Mesendoderm (in vitro differentiated cells): ENCODE measurements around the gene FGFBP3. TPM values are rescaled to one million over a fixed set of nuclear protein-coding genes. Genes with fewer than 3 reads are reported as not detected.

Experiments
- DNase-seq: peaks from one replicate; pipeline ENCODE4 v3.0.0; 2013
- H2AK5ac ChIP-seq: 2 replicates; pipeline ENCODE4 v1.6.1; 2013; ENCODE audit warnings: low read length, inconsistent platforms
- H2BK120ac ChIP-seq: 2 replicates; pipeline ENCODE4 v1.6.1; 2013; ENCODE audit warnings: low read depth, mild to moderate bottlenecking, low read length, moderate library complexity, mixed read lengths
- H2BK15ac ChIP-seq: replicated peaks from 2 replicates; pipeline ENCODE4 v1.6.1; 2013; ENCODE audit warnings: low read depth, mild to moderate bottlenecking, moderate library complexity
- H2BK5ac ChIP-seq: 2 replicates; pipeline ENCODE4 v1.6.1; 2013; ENCODE audit warnings: low read length, inconsistent platforms
- H3K18ac ChIP-seq: 2 replicates; pipeline ENCODE4 v1.6.1; 2013; ENCODE audit warnings: mild to moderate bottlenecking, low read length, mixed read lengths
- H3K23ac ChIP-seq: one replicate; pipeline ENCODE4 v1.6.1; 2013; ENCODE audit warnings: low read length
- H3K27ac ChIP-seq: 2 replicates; pipeline ENCODE4 v1.5.1; 2013; ENCODE audit warnings: low read depth, mild to moderate bottlenecking, inconsistent platforms, low read length, moderate library complexity
- H3K27me3 ChIP-seq: 2 replicates; pipeline ENCODE4 v1.6.1; 2013; ENCODE audit warnings: low read length, control low read depth, mild to moderate bottlenecking, inconsistent platforms; ENCODE audit not compliant: insufficient read depth, poor library complexity
- H3K36me3 ChIP-seq: 2 replicates; pipeline ENCODE4 v1.6.1; 2013; ENCODE audit warnings: low read length, inconsistent platforms; ENCODE audit not compliant: control insufficient read depth, insufficient read depth
- H3K4ac ChIP-seq: one replicate; pipeline ENCODE4 v1.6.1; 2013; ENCODE audit warnings: low read depth, mild to moderate bottlenecking, low read length, moderate library complexity
- H3K4me1 ChIP-seq: 2 replicates; pipeline ENCODE4 v1.6.1; 2013; ENCODE audit warnings: low read depth, low read length, inconsistent platforms; ENCODE audit not compliant: control insufficient read depth
- H3K4me2 ChIP-seq: 2 replicates; pipeline ENCODE4 v1.6.1; 2013; ENCODE audit warnings: low read length
- H3K4me3 ChIP-seq: 2 replicates; pipeline ENCODE4 v1.5.1; 2013; ENCODE audit warnings: mild to moderate bottlenecking, low read length
- H3K56ac ChIP-seq: one replicate; pipeline ENCODE4 v1.6.1; 2013; ENCODE audit warnings: low read length
- H3K79me1 ChIP-seq: 2 replicates; pipeline ENCODE4 v1.6.1; 2013; ENCODE audit warnings: low read length, inconsistent platforms
- H3K79me2 ChIP-seq: 2 replicates; pipeline ENCODE4 v1.6.1; 2013; ENCODE audit warnings: mild to moderate bottlenecking, low read length; ENCODE audit not compliant: control insufficient read depth, insufficient read depth
- H3K9ac ChIP-seq: 2 replicates; pipeline ENCODE4 v1.6.1; 2013; ENCODE audit warnings: low read length, inconsistent platforms
- H4K5ac ChIP-seq: one replicate; pipeline ENCODE4 v1.6.1; 2013; ENCODE audit warnings: low read length
- H4K8ac ChIP-seq: one replicate; pipeline ENCODE4 v1.6.1; 2013; ENCODE audit warnings: low read depth, mild to moderate bottlenecking, control low read depth, low read length, moderate library complexity
- WGBS: extraction: QIAGEN DNeasy Blood & Tissue Kit; methylation state at CpG from one replicate; pipeline ENCODE4 v1.1.7; 2013; ENCODE audit warnings: low lambda C conversion rate, missing lambda C conversion rate; ENCODE audit not compliant: insufficient coverage; ENCODE audit errors: extremely low coverage; 5-methylcytosine and 5-hydroxymethylcytosine counted together
- polyA plus RNA-seq, 2 experiments: library from polyadenylated mRNA; stranded (reverse); fragments of 200-250 nt; gene quantifications; one replicate each; pipeline ENCODE4 v1.2.3, GENCODE V29; 2013

Gene FGFBP3
- 13.7 TPM for polyA plus RNA-seq (2013, experiment 1 of 2)
- polyA plus RNA-seq (2013, experiment 2 of 2), result 14.5 TPM

- H2AK5ac ChIP-seq, result no peak within 1 kb of the TSS
- H2BK120ac ChIP-seq, result no peak within 1 kb of the TSS
- H3K36me3 ChIP-seq, result no peaks in the 10 kb centered on the region
- H3K79me1 ChIP-seq, result peaks cover 4% of the 10 kb centered on the region
- H3K4me1 ChIP-seq, result peaks cover 2% of the 10 kb centered on the region
- H4K8ac ChIP-seq, result no peak within 1 kb of the TSS
- H3K4ac ChIP-seq, result peak within 1 kb of the TSS; percentile 74
- peak within 1 kb of the TSS; percentile 88 for H3K4me3 ChIP-seq
- no CpG with 5 or more reads among the region's 19 CpGs for WGBS
- no peak within 1 kb of the TSS for H4K5ac ChIP-seq
- H3K4me2 ChIP-seq, result peak within 1 kb of the TSS; percentile 81
- H3K23ac ChIP-seq, result no peak within 1 kb of the TSS
- peak within 1 kb of the TSS; percentile 75 for H3K18ac ChIP-seq
- no peak within 1 kb of the TSS for H2BK15ac ChIP-seq
- H3K56ac ChIP-seq, result peak within 1 kb of the TSS; percentile 98
- peak; percentile 87 for DNase-seq
- peaks cover 6% of the 10 kb centered on the region for H3K79me2 ChIP-seq
- peak within 1 kb of the TSS; percentile 93 for H3K9ac ChIP-seq
- H3K27me3 ChIP-seq, result no peaks in the 10 kb centered on the region
- peak within 1 kb of the TSS; percentile 14 for H3K27ac ChIP-seq
- H2BK5ac ChIP-seq, result no peak within 1 kb of the TSS
These were observed at the start of gene FGFBP3 for GRCh38 chr10:91909117-91909677. TSS of gene FGFBP3 (minus strand) at chr10:91909486. CDS start at chr10:91908969, 517 bp downstream.

DNA sequence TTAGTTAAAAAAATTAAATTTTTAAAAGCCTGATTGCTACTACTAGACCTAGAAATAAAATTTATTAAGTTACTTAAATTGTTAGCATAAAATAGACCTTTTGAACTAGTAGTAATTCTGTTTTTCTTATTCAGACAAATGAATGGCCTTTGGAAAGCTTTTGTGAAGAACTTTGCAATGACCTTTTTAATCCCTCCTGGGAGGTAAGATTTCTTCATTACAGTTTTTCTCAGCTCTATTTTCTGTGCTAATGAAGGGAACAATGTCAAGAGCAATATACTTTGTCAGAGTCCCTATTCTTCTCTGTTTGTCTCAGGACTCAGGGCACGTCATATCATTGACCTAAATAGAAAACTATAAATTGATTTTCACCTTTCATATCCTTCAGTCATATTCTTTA lies 47.8 kb upstream of the FGFBP3 start:
- H3K4me2 ChIP-seq, result no peak overlapping the region
- peaks cover 3% of the 10 kb centered on the region for H3K36me3 ChIP-seq
- no peak overlapping the region for H3K4me3 ChIP-seq
- H2BK15ac ChIP-seq, result no peak overlapping the region
- H3K56ac ChIP-seq, result no peak overlapping the region
- no peak overlapping the region for H3K27ac ChIP-seq
- no peaks in the 10 kb centered on the region for H3K79me2 ChIP-seq
- H3K4me1 ChIP-seq, result no peaks in the 10 kb centered on the region
- H3K4ac ChIP-seq, result no peak overlapping the region
- H4K5ac ChIP-seq, result no peak overlapping the region
- H2BK5ac ChIP-seq, result no peak overlapping the region
- WGBS, result no CpG with 5 or more reads among the region's 1 CpG
- H3K23ac ChIP-seq, result no peak overlapping the region
- H3K9ac ChIP-seq, result no peak overlapping the region
- H2BK120ac ChIP-seq, result no peak overlapping the region
- no peak overlapping the region for H4K8ac ChIP-seq
- no peak overlapping the region for H3K18ac ChIP-seq
- no peak overlapping the region for H2AK5ac ChIP-seq
- DNase-seq, result no peak
- H3K79me1 ChIP-seq, result peaks cover 3% of the 10 kb centered on the region
- H3K27me3 ChIP-seq, result no peaks in the 10 kb centered on the region

DNA sequence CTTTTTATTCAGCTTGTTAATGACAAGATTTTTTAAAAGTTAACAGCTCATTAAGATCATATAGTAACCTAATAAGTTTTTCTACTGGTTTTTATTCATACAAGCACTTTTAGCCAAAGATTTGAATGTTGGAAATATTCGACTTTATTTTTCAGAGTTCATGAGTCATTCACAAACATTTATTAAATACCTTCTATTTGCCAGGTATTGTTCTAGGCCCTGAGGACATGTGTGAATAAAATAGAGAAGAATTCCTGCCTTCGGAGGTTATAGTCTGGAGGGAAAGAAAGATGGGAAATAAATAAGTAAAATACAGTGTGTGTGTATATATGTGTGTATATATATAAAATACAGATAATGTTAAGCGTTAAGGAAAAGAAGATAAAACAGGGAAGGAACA lies 45.8 kb upstream of the FGFBP3 start:
- H3K4ac ChIP-seq, result no peak overlapping the region
- H2BK15ac ChIP-seq, result no peak overlapping the region
- no peaks in the 10 kb centered on the region for H3K27me3 ChIP-seq
- H3K23ac ChIP-seq, result no peak overlapping the region
- WGBS, result 100% methylated on average over 1 of the region's 3 CpGs
- no peak overlapping the region for H3K4me3 ChIP-seq
- H3K79me2 ChIP-seq, result no peaks in the 10 kb centered on the region
- H3K27ac ChIP-seq, result no peak overlapping the region
- H3K79me1 ChIP-seq, result peaks cover 3% of the 10 kb centered on the region
- H3K36me3 ChIP-seq, result peaks cover 3% of the 10 kb centered on the region
- no peak overlapping the region for H3K18ac ChIP-seq
- no peak for DNase-seq
- H3K9ac ChIP-seq, result no peak overlapping the region
- no peak overlapping the region for H2BK5ac ChIP-seq
- H3K4me1 ChIP-seq, result no peaks in the 10 kb centered on the region
- no peak overlapping the region for H3K56ac ChIP-seq
- H4K5ac ChIP-seq, result no peak overlapping the region
- no peak overlapping the region for H2BK120ac ChIP-seq
- H4K8ac ChIP-seq, result no peak overlapping the region
- H3K4me2 ChIP-seq, result no peak overlapping the region
- no peak overlapping the region for H2AK5ac ChIP-seq

GRCh38 chr10:91953600-91954160 lies 44.4 kb upstream of the FGFBP3 start:
- Histone ChIP-seq H2BK5ac (no peak overlapping the region), H3K56ac (no peak overlapping the region), H3K79me1 (peaks cover 3% of the 10 kb centered on the region), H3K79me2 (no peaks in the 10 kb centered on the region), H2AK5ac (no peak overlapping the region), H3K23ac (no peak overlapping the region), H3K9ac (no peak overlapping the region), H4K5ac (no peak overlapping the region), H3K27me3 (no peaks in the 10 kb centered on the region), H3K4me3 (no peak overlapping the region), H2BK120ac (no peak overlapping the region), H3K36me3 (peaks cover 2% of the 10 kb centered on the region), H2BK15ac (no peak overlapping the region), H3K4ac (no peak overlapping the region), H4K8ac (no peak overlapping the region), H3K18ac (no peak overlapping the region), H3K27ac (no peak overlapping the region), H3K4me2 (no peak overlapping the region), H3K4me1 (no peaks in the 10 kb centered on the region)
- WGBS, result no CpG with 5 or more reads among the region's 2 CpGs
- DNase-seq, result no peak

- Histone ChIP-seq H2BK120ac (no peak overlapping the region), H2BK15ac (no peak overlapping the region), H3K4ac (no peak overlapping the region), H3K4me1 (no peaks in the 10 kb centered on the region), H4K8ac (no peak overlapping the region), H3K4me2 (no peak overlapping the region), H4K5ac (no peak overlapping the region), H3K79me2 (no peaks in the 10 kb centered on the region), H3K9ac (no peak overlapping the region), H3K56ac (no peak overlapping the region), H3K36me3 (no peaks in the 10 kb centered on the region), H3K79me1 (no peaks in the 10 kb centered on the region), H2AK5ac (no peak overlapping the region), H3K27ac (no peak overlapping the region), H3K27me3 (no peaks in the 10 kb centered on the region), H3K18ac (no peak overlapping the region), H3K23ac (no peak overlapping the region), H2BK5ac (no peak overlapping the region), H3K4me3 (no peak overlapping the region)
- no CpG with 5 or more reads among the region's 5 CpGs for WGBS
- no peak for DNase-seq
These were observed 35.8 kb upstream of the FGFBP3 start for GRCh38 chr10:91944880-91945630.
